ENCODE data around the gene MAPK10.

DNA sequence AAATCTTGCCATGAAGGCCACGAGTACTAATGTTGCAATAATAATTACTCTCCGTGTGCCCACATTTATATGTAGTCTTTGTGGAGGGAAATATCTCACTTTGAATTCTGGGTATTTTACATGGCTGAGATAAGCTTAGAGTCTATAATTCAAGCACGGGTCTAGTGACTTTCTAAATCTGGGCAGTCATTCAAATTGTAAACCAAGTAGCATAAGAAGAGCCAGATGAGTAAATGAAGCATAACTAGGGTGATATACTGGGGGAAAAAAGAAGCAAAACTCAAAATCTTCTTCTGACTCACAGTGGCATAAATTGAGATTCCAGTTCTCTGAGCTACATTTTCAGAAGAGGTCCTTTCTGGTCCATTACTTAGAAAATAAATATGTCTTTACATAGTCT is 53.0 kb downstream of the MAPK10 start:
- TF ChIP-seq CTCF (IDR thresholded peaks at IDR 0.05) (no peak), POLR2A (IDR thresholded peaks at IDR 0.05) (no peak), EP300 (IDR thresholded peaks at IDR 0.05) (no peak), POLR2AphosphoS5 (IDR thresholded peaks at IDR 0.05) (no peak)
